Activated CD4-positive, alpha-beta T cell treated with anti-CD3 and anti-CD28 coated beads, Interleukin-2, amount 10 ng/mL, durations not matched to agents 7 days and 5 days (primary cell): Measurements from ENCODE around the gene MAN2A2. TPM values are rescaled to one million over a fixed set of nuclear protein-coding genes. Genes with fewer than 3 reads are reported as not detected.
A peak's percentile ranks its signal among the peaks of the same experiment; 100 is the strongest.

Experiments used
- CTCF ChIA-PET: fragments of 350-600 bp; sonication (Branson Sonifier 250); formaldehyde crosslinking; loops from one replicate; lab custom pipeline; 2021; ENCODE audit warnings: antibody characterized with exemption; lab: Charles Lee
- POLR2A ChIA-PET: fragments of 350-600 bp; sonication (Branson Sonifier 250); formaldehyde crosslinking; loops from one replicate; lab custom pipeline; 2021; ENCODE audit warnings: antibody characterized with exemption; lab: Charles Lee
- DNase-seq: peaks from one replicate; pipeline ENCODE4 v3.0.0-alpha.2; 2020
- H3K27ac Mint-ChIP-seq: one replicate; pipeline ENCODE4 v1.8.0; 2021; ENCODE audit warnings: mild to moderate bottlenecking, moderate library complexity, mixed read lengths
- H3K27me3 Mint-ChIP-seq: one replicate; pipeline ENCODE4 v1.8.0; 2021; ENCODE audit warnings: mixed read lengths
- H3K36me3 Mint-ChIP-seq: one replicate; pipeline ENCODE4 v1.8.0; 2021; ENCODE audit warnings: low read depth, mixed read lengths
- H3K4me1 Mint-ChIP-seq: one replicate; pipeline ENCODE4 v1.8.0; 2021; ENCODE audit warnings: mixed read lengths
- H3K4me3 Mint-ChIP-seq: one replicate; pipeline ENCODE4 v1.8.0; 2021; ENCODE audit warnings: mild to moderate bottlenecking, moderate library complexity, mixed read lengths
- H3K9me3 Mint-ChIP-seq: one replicate; pipeline ENCODE4 v1.8.0; 2021; ENCODE audit warnings: mixed read lengths
- total RNA-seq, 2 experiments: library from RNA; stranded (reverse); gene quantifications; one replicate each; pipeline ENCODE4 v1.2.3, GENCODE V29; 2021

MAN2A2 gene
- total RNA-seq, 2 experiments from 2014 or later, result 77.4 to 97.4 TPM

GRCh38 chr15:90948506-90948905, 45.4 kb downstream of the MAN2A2 start:
- peaks cover 52% of the 10 kb centered on the region for H3K36me3 Mint-ChIP-seq
- no peak overlapping the region for H3K4me3 Mint-ChIP-seq
- H3K27me3 Mint-ChIP-seq, result no peaks in the 10 kb centered on the region
- H3K27ac Mint-ChIP-seq, result no peak overlapping the region
- ChIA-PET CTCF (interaction anchor here (0.6 to 10.3 kb wide), 3 partner anchors 7 to 302 kb away, joined by 4 to 135 read pairs (median 58); partner anchors contain the start of genes HDDC3, RCCD1 and UNC45A), POLR2A (no interaction called here)
- DNase-seq, result no peak
- no peaks in the 10 kb centered on the region for H3K9me3 Mint-ChIP-seq
- H3K4me1 Mint-ChIP-seq, result peaks cover 2% of the 10 kb centered on the region

GRCh38 chr15:90949979-90950675, 47.0 kb downstream of the MAN2A2 start:
- ChIA-PET POLR2A (no interaction called here), CTCF (interaction anchor here (10.2 kb wide), 1 partner anchor 16 kb away, joined by 135 read pairs; the partner anchor contains the start of genes HDDC3 and UNC45A)
- no peaks in the 10 kb centered on the region for H3K27me3 Mint-ChIP-seq
- peaks cover 14% of the 10 kb centered on the region for H3K4me1 Mint-ChIP-seq
- peaks cover 43% of the 10 kb centered on the region for H3K36me3 Mint-ChIP-seq
- H3K9me3 Mint-ChIP-seq, result no peaks in the 10 kb centered on the region
- no peak for DNase-seq
- H3K4me3 Mint-ChIP-seq, result no peak overlapping the region
- H3K27ac Mint-ChIP-seq, result no peak overlapping the region

- POLR2A ChIA-PET, result no interaction called here
- no peak overlapping the region for H3K27ac Mint-ChIP-seq
- no peaks in the 10 kb centered on the region for H3K27me3 Mint-ChIP-seq
- no peaks in the 10 kb centered on the region for H3K9me3 Mint-ChIP-seq
- no peak overlapping the region for H3K4me3 Mint-ChIP-seq
- no peak for DNase-seq
- peaks cover 15% of the 10 kb centered on the region for H3K4me1 Mint-ChIP-seq
- peaks cover 40% of the 10 kb centered on the region for H3K36me3 Mint-ChIP-seq
- CTCF ChIA-PET, result interaction anchor here (10.2 kb wide), 1 partner anchor 17 kb away, joined by 135 read pairs; the partner anchor contains the start of genes HDDC3 and UNC45A
These were observed 47.6 kb downstream of the MAN2A2 start for GRCh38 chr15:90950676-90951075.

GRCh38 chr15:90952901-90953677, 50.0 kb downstream of the MAN2A2 start:
- CTCF ChIA-PET, result interaction anchor here (0.8 to 10.1 kb wide), 5 partner anchors 9 to 80 kb away, joined by 3 to 140 read pairs (median 6); partner anchors contain the start of genes HDDC3 and UNC45A

GRCh38 chr15:90953947-90954711, 51.0 kb downstream of the MAN2A2 start:
- Mint-ChIP-seq H3K27me3 (no peaks in the 10 kb centered on the region), H3K27ac (peak overlapping the region; percentile 96), H3K4me3 (peak overlapping the region; percentile 89), H3K36me3 (peaks cover 39% of the 10 kb centered on the region), H3K4me1 (peaks cover 28% of the 10 kb centered on the region), H3K9me3 (no peaks in the 10 kb centered on the region)
- ChIA-PET POLR2A (interaction anchor here (1.0 kb wide), 1 partner anchor 51 kb away, joined by 4 read pairs; the partner anchor contains the start of gene MAN2A2), CTCF (interaction anchor here (0.6 to 10.1 kb wide), 7 partner anchors 8 to 287 kb away, joined by 3 to 140 read pairs (median 3); partner anchors contain the start of genes HDDC3 and UNC45A)
- no peak for DNase-seq

More at GRCh38 chr15:90952901-90953677, 50.0 kb downstream of the MAN2A2 start:
- peak overlapping the region; percentile 37 for H3K4me3 Mint-ChIP-seq
- POLR2A ChIA-PET, result no interaction called here
- peak overlapping the region; percentile 76 for H3K27ac Mint-ChIP-seq
- no peaks in the 10 kb centered on the region for H3K9me3 Mint-ChIP-seq
- no peak for DNase-seq
- peaks cover 44% of the 10 kb centered on the region for H3K36me3 Mint-ChIP-seq
- no peaks in the 10 kb centered on the region for H3K27me3 Mint-ChIP-seq
- H3K4me1 Mint-ChIP-seq, result peaks cover 28% of the 10 kb centered on the region

GRCh38 chr15:90954712-90955623, 51.9 kb downstream of the MAN2A2 start, which contains the start of gene RCCD1:
Gene RCCD1 (plus strand): TSS chr15:90954884. CDS start chr15:90956735, 1,851 bp downstream.
- Mint-ChIP-seq H3K9me3 (no peaks in the 10 kb centered on the region), H3K36me3 (peaks cover 39% of the 10 kb centered on the region), H3K4me1 (peaks cover 28% of the 10 kb centered on the region), H3K4me3 (peak within 1 kb of the TSS; percentile 89), H3K27ac (peak within 1 kb of the TSS; percentile 96), H3K27me3 (no peaks in the 10 kb centered on the region)
- DNase-seq, result peak; percentile 94
- ChIA-PET CTCF (interaction anchor here (0.5 to 10.1 kb wide), 8 partner anchors 11 to 1923 kb away, joined by 3 to 140 read pairs (median 3); partner anchors contain the start of genes HDDC3 and UNC45A), POLR2A (interaction anchor here (1.0 kb wide), 1 partner anchor 52 kb away, joined by 4 read pairs; the partner anchor contains the start of gene MAN2A2)

GRCh38 chr15:90955624-90956273, 52.6 kb downstream of the MAN2A2 start:
- CTCF ChIA-PET, result interaction anchor here (0.5 to 10.1 kb wide), 18 partner anchors 10 to 1922 kb away, joined by 3 to 140 read pairs (median 4); partner anchors contain the start of genes HDDC3, UNC45A and VPS33B
- Mint-ChIP-seq H3K4me3 (peak overlapping the region; percentile 89), H3K4me1 (peaks cover 28% of the 10 kb centered on the region), H3K9me3 (no peaks in the 10 kb centered on the region), H3K27me3 (no peaks in the 10 kb centered on the region), H3K36me3 (peaks cover 41% of the 10 kb centered on the region), H3K27ac (peak overlapping the region; percentile 96)
- POLR2A ChIA-PET, result interaction anchor here (0.6 kb wide), 1 partner anchor 16 kb away, joined by 4 read pairs; no protein-coding TSS in a partner anchor
- DNase-seq, result no peak

- H3K9me3 Mint-ChIP-seq, result no peaks in the 10 kb centered on the region
- H3K4me1 Mint-ChIP-seq, result peaks cover 30% of the 10 kb centered on the region
- peaks cover 45% of the 10 kb centered on the region for H3K36me3 Mint-ChIP-seq
- H3K27ac Mint-ChIP-seq, result peak overlapping the region; percentile 96
- no peaks in the 10 kb centered on the region for H3K27me3 Mint-ChIP-seq
- peak overlapping the region; percentile 89 for H3K4me3 Mint-ChIP-seq
- ChIA-PET POLR2A (interaction anchor here (0.5 to 0.6 kb wide), 2 partner anchors 11 to 15 kb away, joined by 3 to 4 read pairs; no protein-coding TSS in a partner anchor), CTCF (interaction anchor here (0.6 to 10.1 kb wide), 20 partner anchors 8 to 459 kb away, joined by 3 to 140 read pairs (median 4); partner anchors contain the start of genes HDDC3, UNC45A and VPS33B)
- peak; percentile 73 for DNase-seq
These were observed 53.4 kb downstream of the MAN2A2 start for GRCh38 chr15:90956274-90957030.

- peaks cover 30% of the 10 kb centered on the region for H3K4me1 Mint-ChIP-seq
- peak overlapping the region; percentile 65 for H3K4me3 Mint-ChIP-seq
- peak overlapping the region; percentile 73 for H3K27ac Mint-ChIP-seq
- peaks cover 42% of the 10 kb centered on the region for H3K36me3 Mint-ChIP-seq
- ChIA-PET CTCF (interaction anchor here (0.6 to 10.1 kb wide), 20 partner anchors 8 to 460 kb away, joined by 3 to 140 read pairs (median 5); partner anchors contain the start of genes HDDC3, UNC45A and VPS33B), POLR2A (interaction anchor here (0.5 kb wide), 1 partner anchor 12 kb away, joined by 3 read pairs; no protein-coding TSS in a partner anchor)
- DNase-seq, result no peak
- no peaks in the 10 kb centered on the region for H3K27me3 Mint-ChIP-seq
- no peaks in the 10 kb centered on the region for H3K9me3 Mint-ChIP-seq
These were observed 54.1 kb downstream of the MAN2A2 start for GRCh38 chr15:90957031-90957790.
